GM21381 (cell line): ENCODE results near the gene UFSP2.
"Not testable (repeated sequence)": the region's sequence is repeated elsewhere in the genome, so short reads cannot be mapped to it uniquely, and the experiment has no call there.

Experiments
- ATAC-seq: cut with Tn5 transposase; IDR thresholded peaks from one replicate; pipeline ENCODE4 v1.9.1; 2021; ENCODE audit warnings: mild to moderate bottlenecking, moderate library complexity; ENCODE audit not compliant: unreplicated experiment

UFSP2 gene

DNA sequence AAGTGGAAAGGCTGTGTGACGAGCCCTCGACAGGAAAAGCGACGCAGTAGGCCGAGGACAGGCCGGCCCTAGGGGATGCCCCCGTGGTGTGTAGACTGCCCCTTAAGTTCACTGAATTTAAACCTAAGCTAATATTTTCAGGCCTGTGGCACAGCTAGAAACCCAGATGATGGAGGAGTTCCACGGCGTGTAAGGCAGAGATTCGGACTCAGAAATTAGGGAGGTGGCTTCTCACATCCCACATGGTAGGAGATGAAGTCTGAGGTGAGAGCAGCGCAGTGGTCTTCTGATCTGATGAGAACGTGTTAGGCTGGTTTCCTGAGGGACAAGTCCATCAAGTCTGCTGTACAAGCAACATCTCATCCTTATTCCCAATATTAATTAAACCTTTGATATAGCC lies 37.8 kb downstream of the UFSP2 start:
- no peak for ATAC-seq

DNA sequence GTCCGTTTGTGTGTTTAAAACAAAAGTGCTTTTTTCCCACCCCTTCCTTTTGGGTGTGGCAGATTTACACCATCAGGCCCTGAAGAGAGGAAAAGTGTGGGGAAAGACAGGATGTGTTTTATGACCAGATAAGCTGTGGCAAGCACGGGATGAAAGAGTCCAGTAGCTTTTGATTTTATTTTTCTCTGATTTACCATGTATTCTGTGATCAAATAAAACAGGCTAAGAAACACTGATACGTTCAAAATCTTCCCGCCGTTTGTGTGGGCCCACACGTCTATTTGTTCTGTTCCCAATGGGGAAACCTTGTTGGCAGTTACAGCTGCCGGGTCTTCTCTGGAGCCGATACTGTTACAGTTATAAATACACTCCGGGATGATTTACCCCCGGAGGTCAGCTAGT lies 40.8 kb downstream of the UFSP2 start:
- no peak for ATAC-seq

DNA sequence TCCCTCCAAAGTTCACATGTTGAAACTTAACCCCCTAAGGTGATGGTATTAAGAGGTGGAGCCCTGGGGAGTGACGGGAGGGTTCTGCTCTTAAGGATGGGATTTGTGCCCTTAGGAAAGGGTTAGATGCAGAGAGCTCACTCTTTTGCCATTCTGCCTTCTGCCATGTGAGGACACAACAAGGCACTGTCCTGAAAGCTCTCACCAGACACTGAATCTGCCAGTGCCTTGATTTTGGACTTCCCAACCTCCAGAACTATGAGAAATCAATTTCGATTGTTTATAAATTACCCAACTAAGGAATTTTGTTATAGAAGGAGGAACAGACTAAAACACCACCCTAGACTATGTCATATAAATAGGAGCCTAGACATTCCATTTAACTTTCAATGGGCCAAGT lies 41.7 kb downstream of the UFSP2 start:
- ATAC-seq: no peak

DNA sequence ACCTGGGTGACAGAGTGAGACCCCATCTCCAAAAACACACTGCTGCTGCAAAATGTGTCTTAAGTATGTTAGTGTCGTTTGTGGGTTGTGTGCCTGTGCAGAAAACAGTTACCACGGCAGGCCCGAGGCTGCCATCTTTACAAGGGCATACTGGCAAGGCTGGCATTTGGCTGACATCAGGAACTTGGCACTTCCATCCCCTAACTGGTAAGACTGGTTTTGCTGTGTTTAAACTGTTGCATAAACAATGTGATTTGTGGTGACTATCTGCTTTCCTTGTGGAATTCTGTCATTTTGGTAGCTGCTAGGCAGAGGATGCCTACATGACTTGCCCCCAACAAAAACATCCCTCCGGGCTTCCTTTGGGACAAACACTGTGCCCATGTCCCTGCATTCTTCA lies 42.3 kb downstream of the UFSP2 start:
- no peak for ATAC-seq

DNA sequence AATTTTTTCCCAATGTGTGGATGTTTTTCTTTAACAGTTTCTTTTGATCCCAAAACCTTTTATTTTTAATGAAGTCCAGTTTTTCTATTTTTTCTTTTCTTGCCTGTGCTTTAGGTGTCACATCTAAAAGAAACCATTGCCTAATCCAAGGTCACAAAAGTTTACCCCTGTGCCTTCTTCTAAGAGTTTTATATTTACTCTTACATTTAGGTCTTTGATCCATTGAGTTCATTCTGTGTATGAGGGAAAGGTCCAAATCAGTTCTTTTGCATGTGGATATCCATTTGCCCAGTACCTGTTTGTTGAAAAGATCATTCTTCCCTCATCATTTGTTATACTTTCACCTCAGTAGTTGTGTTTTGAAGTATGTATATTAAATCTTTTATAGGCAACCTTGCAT lies 43.0 kb downstream of the UFSP2 start:
- no peak for ATAC-seq

DNA sequence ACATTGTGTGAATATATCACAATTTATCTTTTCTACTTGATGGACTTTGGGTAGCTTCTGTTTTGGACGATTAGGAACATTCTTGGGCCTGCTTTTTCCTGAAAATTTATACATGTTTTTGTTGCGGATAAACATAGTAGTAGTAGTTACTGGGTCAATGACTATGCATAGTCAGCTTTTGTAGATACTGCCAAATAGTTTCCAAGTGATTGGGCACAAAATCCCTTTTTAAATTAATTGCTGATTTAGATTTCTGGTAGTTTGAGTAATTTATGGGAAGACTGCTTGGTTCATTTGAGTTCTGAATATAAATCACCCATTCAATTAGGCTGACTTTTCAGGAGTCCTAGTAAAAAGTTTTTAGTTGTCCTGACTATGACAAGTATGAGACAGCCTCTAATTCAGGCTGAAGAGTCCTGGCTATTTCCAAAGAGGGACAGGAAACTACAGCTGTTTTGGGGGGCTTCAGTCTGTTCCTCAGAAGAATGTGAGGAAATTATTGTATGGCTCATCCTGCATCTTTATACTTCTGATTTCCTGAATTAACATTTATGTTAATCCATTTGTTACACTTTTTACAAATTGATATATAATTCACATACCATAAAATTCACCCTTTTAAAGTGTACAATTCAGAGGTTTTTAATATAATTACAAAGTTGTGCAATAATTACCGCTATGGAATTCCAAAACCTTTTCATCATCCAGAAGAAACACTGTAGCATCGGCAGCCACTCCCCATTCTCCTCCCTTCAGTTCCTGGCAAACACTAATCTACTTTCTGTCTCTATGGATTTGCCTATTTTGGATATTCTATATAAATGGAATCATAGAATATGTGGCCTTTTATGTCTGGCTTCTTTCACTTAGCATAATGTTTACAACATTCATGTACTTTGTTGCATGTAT lies 44.2 kb downstream of the UFSP2 start:
- no peak for ATAC-seq

DNA sequence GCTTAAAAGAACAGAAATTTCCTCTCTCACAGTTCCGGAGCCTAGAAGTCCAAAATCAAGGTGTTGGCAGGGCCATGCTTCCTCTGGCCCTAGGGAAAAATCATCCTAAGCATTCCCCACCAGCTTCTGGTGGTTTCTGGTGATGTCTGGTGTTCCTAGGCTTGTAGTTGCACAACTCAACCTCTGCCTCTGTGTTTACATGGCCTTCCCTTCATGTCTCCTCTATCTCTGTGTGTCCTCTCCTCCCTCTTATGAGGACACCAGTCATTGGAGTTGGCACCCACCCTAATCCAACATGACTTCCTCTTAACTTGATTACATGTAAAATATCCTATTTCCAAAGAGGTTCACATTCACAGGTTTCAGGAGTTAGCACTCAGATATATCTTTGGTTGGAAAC lies 45.4 kb downstream of the UFSP2 start:
- ATAC-seq: no peak

DNA sequence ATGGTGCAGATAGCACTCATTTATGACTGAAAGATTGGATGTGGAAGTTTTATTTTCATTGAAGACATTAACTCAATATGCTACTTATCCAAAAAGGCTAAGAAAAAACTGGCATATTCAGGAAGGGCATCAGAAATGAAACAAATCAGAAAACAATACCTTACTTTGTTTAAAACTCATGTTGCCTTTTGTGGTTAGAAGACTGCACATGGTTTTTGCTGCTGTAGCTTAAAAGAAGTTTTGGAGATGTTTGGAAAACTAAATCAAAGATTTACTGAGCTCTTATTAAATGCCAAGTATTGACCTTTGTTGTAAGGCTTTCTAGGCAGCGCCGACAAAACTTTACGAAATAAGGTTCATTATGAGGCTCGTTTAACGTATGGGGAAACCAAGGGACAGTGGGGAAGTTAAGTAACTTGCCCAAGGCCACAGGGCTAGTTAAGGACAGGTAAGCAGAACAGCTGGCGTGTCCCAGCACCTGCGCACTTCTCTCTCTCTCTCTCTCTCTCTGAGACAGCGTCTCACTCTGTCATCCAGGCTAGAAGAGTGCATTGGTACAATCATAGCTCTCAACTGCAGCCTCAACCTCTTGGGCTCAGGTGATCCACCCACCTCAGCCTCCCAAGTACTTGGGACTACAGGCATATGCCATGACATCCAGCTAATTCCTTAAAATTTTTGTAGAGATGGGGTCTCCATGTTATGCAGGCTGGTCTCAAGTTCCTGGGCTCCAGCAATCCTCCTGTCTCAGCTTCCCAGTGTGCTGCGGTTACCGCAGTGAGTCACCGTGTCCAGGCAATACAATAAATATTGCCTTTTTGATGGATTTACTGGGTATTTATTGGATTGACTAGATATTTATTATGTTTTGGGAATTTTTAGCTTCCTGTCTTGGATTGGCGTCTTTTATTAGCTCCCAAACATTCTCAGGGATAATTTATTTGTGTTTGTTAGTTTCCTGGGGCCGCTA lies 46.2 kb downstream of the UFSP2 start:
- ATAC-seq: no peak

DNA sequence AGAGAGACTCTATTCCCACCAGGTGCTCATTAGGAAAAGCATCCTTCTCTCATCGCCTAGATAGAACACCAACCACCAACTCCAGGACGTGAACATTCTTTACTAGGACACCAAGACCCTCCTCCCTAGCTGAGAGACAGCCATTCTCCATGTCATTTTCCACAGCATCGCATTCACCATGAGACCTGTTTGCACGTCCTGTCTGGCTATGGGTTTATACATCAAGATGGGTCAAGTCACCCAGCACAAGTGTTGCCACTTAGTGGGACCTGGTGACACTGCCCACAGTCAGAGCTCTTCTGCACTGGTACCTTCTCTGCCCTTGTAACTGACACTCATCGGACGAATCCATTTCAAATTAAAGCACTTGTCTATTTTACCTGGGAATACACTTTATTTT lies 47.5 kb downstream of the UFSP2 start:
- no peak for ATAC-seq

DNA sequence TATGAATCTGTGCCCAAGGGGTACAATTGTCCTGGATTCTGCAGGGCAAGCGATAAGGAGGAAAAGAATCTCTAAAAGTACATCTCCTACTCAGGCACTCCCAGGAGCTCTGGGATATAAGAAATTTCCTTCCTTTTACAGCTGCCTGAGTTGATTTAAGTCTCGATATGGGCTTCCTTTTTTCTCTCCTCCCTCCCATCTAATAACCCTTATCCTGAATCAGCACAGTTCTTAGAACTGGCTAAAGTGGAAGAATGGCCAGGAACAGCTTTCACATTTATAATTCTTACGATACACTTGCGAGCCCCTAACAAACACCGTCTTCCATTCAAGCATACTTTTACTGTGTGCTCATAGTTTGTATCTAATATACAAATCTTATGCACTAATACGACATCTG lies 51.2 kb downstream of the UFSP2 start:
- no peak for ATAC-seq

DNA sequence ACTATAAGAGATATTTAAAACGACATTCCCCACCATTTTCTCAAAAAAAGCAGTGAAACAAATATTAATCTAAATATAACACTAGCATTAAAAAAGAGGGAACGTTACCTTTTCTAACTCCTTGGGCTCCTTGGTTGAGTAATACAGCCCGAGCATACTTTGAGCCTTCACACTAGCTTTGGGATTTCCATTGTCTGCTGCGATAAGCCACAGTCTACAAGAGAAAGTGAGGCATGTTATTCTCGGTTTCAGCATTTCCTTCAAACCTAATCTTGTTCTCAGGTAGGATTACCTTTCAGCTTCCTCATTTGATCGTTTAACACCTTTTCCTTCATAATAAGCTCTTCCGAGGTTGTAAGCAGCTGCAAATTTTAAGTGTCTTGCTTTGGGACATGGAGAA lies 51.7 kb downstream of the UFSP2 start:
- no peak for ATAC-seq

DNA sequence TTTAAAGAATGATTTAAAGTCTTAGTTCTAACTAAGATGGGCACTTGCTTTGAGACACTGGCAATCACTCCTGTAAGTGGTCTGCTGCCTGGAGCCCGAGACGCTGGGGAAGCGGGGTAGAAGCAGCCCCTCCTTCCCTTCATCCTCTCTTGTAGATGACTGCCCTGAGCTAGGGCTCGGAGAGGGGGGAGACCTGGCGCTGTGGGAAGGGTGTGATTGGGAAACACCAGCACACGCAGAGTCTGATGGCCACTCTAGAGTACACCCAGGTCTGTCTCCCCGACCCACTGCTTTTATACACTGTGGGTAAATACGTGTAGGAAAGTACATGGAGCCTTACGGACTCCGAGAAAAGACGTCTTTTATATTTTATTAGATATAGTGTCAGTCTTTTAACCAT lies 54.1 kb downstream of the UFSP2 start:
- no peak for ATAC-seq

DNA sequence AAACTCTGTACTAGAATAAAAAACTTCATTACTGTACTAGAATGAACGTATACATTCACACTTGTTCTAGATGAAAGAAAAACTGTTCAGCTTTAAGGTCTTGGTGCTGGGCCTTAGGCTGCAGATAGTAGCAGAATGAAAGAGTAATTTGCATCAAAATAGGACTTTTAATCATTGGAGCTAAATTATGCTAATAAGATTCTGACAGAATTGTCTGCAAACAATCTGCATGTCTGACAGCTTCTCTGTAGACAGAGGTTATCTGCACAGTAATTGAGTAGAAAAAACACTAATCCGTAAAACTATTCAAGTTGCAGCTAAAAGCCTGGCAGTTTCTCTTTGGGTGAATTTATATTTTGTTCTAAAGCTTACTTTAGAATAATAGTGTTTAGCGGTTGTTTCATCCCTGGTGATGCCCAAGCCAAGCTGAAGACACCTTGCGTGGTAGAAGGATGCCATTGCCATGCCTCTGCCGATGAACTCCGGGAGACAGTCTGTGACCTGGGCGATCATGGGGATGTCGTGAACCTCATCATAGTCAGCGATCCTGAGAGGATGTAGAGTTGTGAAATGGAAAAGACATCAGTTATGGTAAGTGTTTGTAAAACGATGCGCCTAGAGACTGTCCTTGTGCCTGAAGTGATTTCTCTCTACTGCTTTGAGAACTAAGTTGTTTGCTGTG lies 55.4 kb downstream of the UFSP2 start:
- ATAC-seq: no peak

DNA sequence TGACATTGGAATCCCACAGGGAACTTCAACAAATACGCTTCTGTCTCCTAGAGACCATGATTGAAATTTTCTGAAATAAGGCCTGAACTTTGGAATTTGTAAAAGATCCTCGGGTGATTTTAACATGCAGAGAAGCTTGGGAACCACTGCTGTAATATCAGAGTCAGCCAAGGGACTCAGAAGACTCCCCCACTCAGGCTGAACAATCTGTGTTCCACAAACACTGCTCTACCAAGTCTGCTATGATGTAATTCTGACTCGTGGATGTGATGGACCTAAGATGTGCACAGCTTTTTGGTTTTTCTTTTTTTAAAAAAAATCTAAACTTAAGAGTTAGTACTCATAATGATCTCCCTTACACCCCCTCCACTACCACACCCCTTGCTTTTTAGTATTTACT lies 56.0 kb downstream of the UFSP2 start:
- no peak for ATAC-seq

DNA sequence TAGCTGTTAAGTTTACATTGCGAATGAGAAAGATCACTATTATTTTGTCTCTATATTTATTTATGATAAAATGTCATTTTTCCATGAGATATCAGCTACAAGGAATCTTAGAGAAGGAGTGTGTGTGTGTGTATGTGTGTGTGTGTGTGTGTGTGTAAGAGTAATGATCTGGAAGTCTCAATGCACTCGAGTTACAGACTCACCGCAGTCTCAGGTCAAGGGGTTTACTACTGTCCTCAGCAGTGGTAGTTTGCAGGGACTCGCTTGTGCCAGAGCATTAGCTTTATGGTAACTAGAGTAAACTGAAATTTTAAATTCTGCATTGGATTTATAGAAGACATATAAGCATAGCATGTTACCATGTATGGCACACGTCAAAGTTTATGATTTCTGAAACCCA lies 60.9 kb downstream of the UFSP2 start:
- no peak for ATAC-seq

DNA sequence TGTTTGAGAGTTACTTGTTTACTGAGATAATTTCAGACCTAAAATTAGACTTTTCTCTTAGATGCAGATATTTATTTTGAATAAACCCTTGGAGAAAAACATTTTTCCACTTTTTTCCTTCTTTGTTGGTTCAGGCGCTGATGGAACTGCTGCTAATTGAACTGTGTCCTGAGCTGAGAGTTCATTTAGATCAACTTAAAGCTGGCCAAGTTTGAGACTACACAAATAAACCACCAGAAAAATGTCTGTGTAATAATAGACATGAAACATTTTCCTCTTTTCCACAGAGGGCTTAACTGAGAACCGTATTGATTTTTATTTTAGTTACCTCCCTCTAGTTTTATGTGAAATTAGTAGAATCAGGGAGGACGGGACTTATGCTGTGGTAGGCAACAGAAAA lies 62.5 kb downstream of the UFSP2 start:
- no peak for ATAC-seq

DNA sequence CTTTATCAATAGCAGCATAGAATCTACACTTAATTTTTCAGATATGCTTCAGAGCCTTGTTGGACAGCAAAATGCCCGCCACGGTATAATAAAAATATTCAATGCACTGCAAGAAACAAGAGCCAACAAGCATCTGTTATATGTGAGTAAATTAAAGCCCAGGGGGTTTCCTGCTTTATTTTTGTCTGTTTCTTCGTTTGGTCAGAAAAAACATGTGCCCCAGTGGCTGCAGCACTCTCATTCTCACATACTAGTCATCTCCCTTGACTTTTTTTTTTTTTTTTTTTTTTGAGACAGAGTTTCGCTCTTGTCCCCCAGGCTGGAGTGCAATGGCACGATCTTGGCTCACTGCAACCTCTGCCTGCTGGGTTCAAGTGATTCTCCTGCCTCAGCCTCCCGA lies 63.2 kb downstream of the UFSP2 start:
- ATAC-seq: not testable (repeated sequence)

DNA sequence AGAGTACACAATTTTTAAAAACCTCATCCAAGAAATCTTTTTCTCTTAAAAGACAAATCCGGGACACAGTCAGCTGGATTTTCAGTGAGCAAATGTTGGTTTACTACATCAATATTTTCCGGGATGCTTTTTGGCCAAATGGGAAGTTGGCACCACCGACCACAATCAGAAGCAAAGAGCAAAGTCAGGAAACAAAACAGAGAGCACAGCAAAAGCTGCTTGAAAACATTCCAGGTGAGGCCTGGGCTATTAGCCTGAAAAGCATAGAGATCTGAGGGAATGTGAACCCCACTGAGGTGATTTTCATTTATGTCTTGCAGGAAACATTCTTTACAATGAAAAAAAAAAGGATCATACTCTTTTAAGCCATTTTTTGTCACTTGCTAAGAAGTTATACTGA lies 63.9 kb downstream of the UFSP2 start:
- no peak for ATAC-seq

DNA sequence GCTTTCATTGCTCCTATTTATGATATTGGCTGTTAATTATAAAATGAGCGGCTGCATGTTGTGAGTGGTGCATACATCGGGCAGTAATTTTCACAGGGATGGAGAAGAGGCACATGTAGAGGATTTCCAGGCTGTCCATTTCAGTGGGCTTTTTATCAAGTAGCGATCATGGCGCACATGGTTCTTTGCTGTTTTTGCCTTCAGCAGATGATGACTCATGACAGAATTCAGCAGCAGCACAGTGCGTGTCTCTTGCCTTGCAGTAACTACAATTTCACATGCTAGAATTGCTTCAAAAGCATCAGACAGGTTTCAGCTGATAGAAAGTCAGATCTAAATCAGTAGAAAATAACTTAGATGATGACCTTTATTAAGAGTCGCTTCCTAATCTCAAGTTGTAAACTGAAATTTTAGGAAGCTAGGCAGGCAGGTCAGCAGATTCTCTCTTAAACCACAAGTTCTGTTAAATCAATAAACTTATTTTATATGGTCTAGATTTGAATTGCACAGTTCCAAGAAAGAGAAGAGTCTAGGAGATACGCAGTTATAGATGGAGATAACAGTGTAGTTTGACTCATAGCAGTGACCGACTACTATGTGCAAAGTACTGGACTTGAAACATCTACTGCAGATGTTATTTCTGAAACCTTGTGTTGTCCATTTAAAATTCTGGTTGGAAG lies 65.9 kb downstream of the UFSP2 start:
- ATAC-seq: no peak

DNA sequence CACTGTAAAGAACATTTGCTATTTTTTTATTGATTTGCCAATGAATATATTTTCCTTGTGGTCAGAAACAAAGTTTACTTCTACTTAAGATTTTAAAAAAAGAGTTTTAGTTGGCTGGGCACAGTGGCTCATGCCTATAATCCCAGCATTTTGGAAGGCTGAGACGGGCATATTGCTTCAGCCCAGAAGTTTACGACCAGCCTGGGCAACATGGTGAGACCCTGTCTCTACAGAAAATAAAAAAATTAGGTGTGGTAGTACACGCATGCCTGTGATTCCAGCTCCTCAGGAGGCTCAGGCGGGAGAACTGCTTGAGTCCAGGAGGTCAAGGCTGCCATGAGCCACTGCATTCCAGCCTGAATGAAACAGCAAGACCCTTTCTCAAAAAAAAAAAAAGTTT lies 66.8 kb downstream of the UFSP2 start:
- no peak for ATAC-seq

DNA sequence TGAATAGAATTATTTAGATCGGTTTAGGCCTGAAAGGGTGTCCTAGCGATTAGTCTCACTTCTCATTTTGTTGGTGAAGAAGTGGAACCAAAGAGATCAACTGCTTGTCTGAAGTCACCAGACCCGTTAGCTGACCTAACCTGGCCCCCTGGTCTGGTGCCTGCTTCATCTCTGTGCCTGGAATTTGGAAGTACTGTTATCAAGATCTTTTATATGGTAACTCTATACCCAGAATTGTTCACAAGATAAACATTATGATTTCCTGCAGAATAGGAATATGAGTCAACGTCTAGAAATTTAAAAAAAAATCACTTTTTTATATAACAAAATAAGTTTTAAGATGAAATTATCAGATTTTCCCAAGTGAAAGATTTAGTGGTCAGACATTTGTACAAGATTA lies 67.2 kb downstream of the UFSP2 start:
- no peak for ATAC-seq
